Keratinocyte (primary cell): ENCODE data around the gene ALS2CL. TPM values are rescaled to one million over a fixed set of nuclear protein-coding genes. Genes with fewer than 3 reads are reported as not detected.

Experiments
- DNase-seq: peaks from one replicate; pipeline ENCODE4 v3.0.0-alpha.2; 2011; ENCODE audit warnings: low read depth, missing footprints, low spot score
- FAIRE-seq: peaks from 2 replicates; lab custom pipeline; 2011; peaks lifted over from hg19 to GRCh38; lab: Jason Lieb, UNC
- H2AFZ ChIP-seq: 2 replicates; pipeline ENCODE4 v1.6.0; 2012; ENCODE audit warnings: low read length, control low read depth, inconsistent platforms; ENCODE audit not compliant: control insufficient read depth
- H3K27ac ChIP-seq: 2 replicates; pipeline ENCODE4 v1.5.1; 2011; ENCODE audit warnings: low read length; ENCODE audit not compliant: control insufficient read depth, insufficient read depth
- H3K27me3 ChIP-seq: 3 replicates; pipeline ENCODE4 v1.6.0; 2011; ENCODE audit warnings: low read length; ENCODE audit not compliant: control insufficient read depth, insufficient read depth; ENCODE audit errors: extremely low read depth
- H3K36me3 ChIP-seq, 2 experiments: 2 replicates in 1 of 2; 3 replicates in 1 of 2; pipeline ENCODE4 v1.5.1; 2011; ENCODE audit warnings: low read length in 2 of 2, mild to moderate bottlenecking in 1 of 2; ENCODE audit not compliant: control insufficient read depth in 2 of 2, insufficient read depth in 2 of 2; ENCODE audit errors: extremely low read depth in 1 of 2
- H3K4me1 ChIP-seq: 3 replicates; pipeline ENCODE4 v1.5.1; 2011; ENCODE audit warnings: low read length; ENCODE audit not compliant: control insufficient read depth, insufficient read depth; ENCODE audit errors: extremely low read depth
- H3K4me2 ChIP-seq: 3 replicates; pipeline ENCODE4 v1.6.0; 2011; ENCODE audit warnings: low read depth, low read length; ENCODE audit not compliant: control insufficient read depth, insufficient read depth; ENCODE audit errors: extremely low read depth
- H3K4me3 ChIP-seq, 3 experiments: fragments of 200-600 bp in 1 of 3; sonication (generic) in 1 of 3; 2 replicates in 2 of 3; 3 replicates in 1 of 3; pipeline ENCODE4 v1.5.1; 2011 to 2016; ENCODE audit warnings: low read length in 3 of 3, mild to moderate bottlenecking in 3 of 3, control low read depth in 2 of 3, inconsistent platforms in 1 of 3, low read depth in 1 of 3, mixed read lengths in 1 of 3, mixed run types in 1 of 3, moderate library complexity in 1 of 3; ENCODE audit not compliant: control insufficient read depth in 2 of 3, insufficient read depth in 2 of 3; ENCODE audit errors: extremely low read depth in 1 of 3
- H3K79me2 ChIP-seq: 2 replicates; pipeline ENCODE4 v1.6.0; 2012; ENCODE audit warnings: low read length; ENCODE audit not compliant: control insufficient read depth, insufficient read depth
- H3K9ac ChIP-seq: 3 replicates; pipeline ENCODE4 v1.6.0; 2011; ENCODE audit warnings: low read length; ENCODE audit not compliant: control insufficient read depth, insufficient read depth; ENCODE audit errors: extremely low read depth
- H3K9me1 ChIP-seq: 3 replicates; pipeline ENCODE4 v1.6.0; 2011; ENCODE audit warnings: low read length; ENCODE audit not compliant: control insufficient read depth, insufficient read depth; ENCODE audit errors: extremely low read depth
- H3K9me3 ChIP-seq: 2 replicates; pipeline ENCODE4 v1.5.1; 2012; ENCODE audit warnings: low read depth, low read length; ENCODE audit not compliant: control insufficient read depth
- H4K20me1 ChIP-seq: 3 replicates; pipeline ENCODE4 v1.6.0; 2011; ENCODE audit warnings: low read length; ENCODE audit not compliant: control insufficient read depth, insufficient read depth; ENCODE audit errors: extremely low read depth
- CTCF ChIP-seq, 3 experiments: IDR thresholded peaks in 1 of 3; conservative IDR thresholded peaks in 1 of 3; optimal IDR thresholded peaks in 1 of 3; 2 replicates in 2 of 3; 3 replicates in 1 of 3; pipeline versions ENCODE3 to v1.5.1; 2011; ENCODE audit warnings: low read length in 3 of 3, mild to moderate bottlenecking in 3 of 3, moderate library complexity in 2 of 3, control low read depth in 1 of 3, inconsistent platforms in 1 of 3; ENCODE audit not compliant: insufficient read depth in 2 of 3; ENCODE audit errors: extremely low read depth in 1 of 3
- EZH2 ChIP-seq: IDR thresholded peaks from one replicate; pipeline ENCODE4 v1.6.1; 2012; ENCODE audit warnings: inconsistent platforms, mild to moderate bottlenecking, low read length, moderate library complexity
- dilution Hi-C: fragments of 300-500 bp; cut with MboI; formaldehyde crosslinking; loops from one replicate; pipeline ENCODE4 v1.7.0; 2020; ENCODE audit warnings: low sequenced_read_pairs; ENCODE audit not compliant: extremely low pct_ligation_motif_present
- polyA plus RNA-seq, 5 experiments: library from polyadenylated mRNA; depleted of rRNA in 3 of 5; stranded (reverse) in 3 of 5; stranded (forward) in 1 of 5; unstranded in 1 of 5; fragments of >200 nt; gene quantifications; 1 replicate in 1 of 5; 2 replicates in 3 of 5; 3 replicates in 1 of 5; pipeline versions ENCODE4 v1.2.1 to v1.2.3, GENCODE V29; 2011 to 2012; ENCODE audit warnings: missing spikeins in 2 of 5, low read depth in 1 of 5, low replicate concordance in 1 of 5

The ALS2CL gene
- polyA plus RNA-seq, 1 donor (not counting 4 experiments of a cell fraction or from before 2014, with no cell fraction given), result 40.9 TPM

GRCh38 chr3:46646700-46647099 lies 46.8 kb downstream of the ALS2CL start:
- DNase-seq, result no peak
- no peak for TF ChIP-seq EZH2
- TF ChIP-seq CTCF (optimal IDR thresholded peaks at IDR 0.05 in 1 of 3, IDR thresholded peaks at IDR 0.05 in 1 of 3, conservative IDR thresholded peaks at IDR 0.05 in 1 of 3; ENCODE audit: extremely low read depth in 1 of 3, insufficient read depth in 2 of 3, low read length in 3 of 3), result no peak
- Histone ChIP-seq H3K36me3 (no peaks in the 10 kb centered on the region), H3K27me3 (peaks cover 6% of the 10 kb centered on the region), H3K4me3 (no peak overlapping the region), H3K9me1 (no peaks in the 10 kb centered on the region), H3K9ac (no peak overlapping the region), H3K4me2 (no peak overlapping the region), H2AFZ (no peak overlapping the region), H4K20me1 (no peaks in the 10 kb centered on the region), H3K9me3 (no peaks in the 10 kb centered on the region), H3K4me1 (no peaks in the 10 kb centered on the region), H3K27ac (no peak overlapping the region), H3K79me2 (no peaks in the 10 kb centered on the region)
- FAIRE-seq, result peak; percentile 82
- dilution Hi-C loops, result loop anchor here (25.0 kb wide), 1 partner anchor 159 kb away; the partner anchor contains the start of gene RTP3

GRCh38 chr3:46643701-46644100 lies 49.8 kb downstream of the ALS2CL start:
- H3K4me3 ChIP-seq, result no peak overlapping the region
- H3K9me3 ChIP-seq, result no peaks in the 10 kb centered on the region
- H3K27me3 ChIP-seq, result peaks cover 6% of the 10 kb centered on the region
- no peak for FAIRE-seq
- no peak overlapping the region for H3K4me2 ChIP-seq
- DNase-seq, result no peak
- H3K4me1 ChIP-seq, result no peaks in the 10 kb centered on the region
- no peaks in the 10 kb centered on the region for H3K36me3 ChIP-seq
- H4K20me1 ChIP-seq, result no peaks in the 10 kb centered on the region
- H3K79me2 ChIP-seq, result no peaks in the 10 kb centered on the region
- dilution Hi-C loops, result loop anchor here (25.0 kb wide), 1 partner anchor 156 kb away; the partner anchor contains the start of gene RTP3
- no peak overlapping the region for H2AFZ ChIP-seq
- no peak overlapping the region for H3K27ac ChIP-seq
- H3K9ac ChIP-seq, result no peak overlapping the region
- no peaks in the 10 kb centered on the region for H3K9me1 ChIP-seq
- no peak for TF ChIP-seq CTCF (optimal IDR thresholded peaks at IDR 0.05 in 1 of 3, IDR thresholded peaks at IDR 0.05 in 1 of 3, conservative IDR thresholded peaks at IDR 0.05 in 1 of 3; ENCODE audit: extremely low read depth in 1 of 3, insufficient read depth in 2 of 3, low read length in 3 of 3)
- TF ChIP-seq EZH2, result no peak
